LNCAP (cell line): Measurements from ENCODE around the gene MED27.

ENCODE experiments used
- CTCF ChIP-seq: fragments of 450-650 bp; IDR thresholded peaks from 2 replicates; pipeline ENCODE4 v1.5.1; 2017; ENCODE audit warnings: mild to moderate bottlenecking

Gene MED27

GRCh38 chr9:131862261-131862660 lies 217.4 kb downstream of the MED27 start:
- no peak for TF ChIP-seq CTCF

- no peak for TF ChIP-seq CTCF
Measured at GRCh38 chr9:131860430-131860829, 219.2 kb downstream of the MED27 start.

- TF ChIP-seq CTCF = no peak
Measured at GRCh38 chr9:131858147-131858546, 221.5 kb downstream of the MED27 start.

GRCh38 chr9:131856105-131856504 lies 223.6 kb downstream of the MED27 start:
- no peak for TF ChIP-seq CTCF

- no peak for TF ChIP-seq CTCF
Measured at GRCh38 chr9:131854896-131855613, 224.6 kb downstream of the MED27 start.

GRCh38 chr9:131854334-131854733 lies 225.3 kb downstream of the MED27 start:
- no peak for TF ChIP-seq CTCF

GRCh38 chr9:131853434-131853833 lies 226.2 kb downstream of the MED27 start:
- TF ChIP-seq CTCF = no peak

- no peak for TF ChIP-seq CTCF
Measured at GRCh38 chr9:131851414-131851813, 228.3 kb downstream of the MED27 start.
